GM10248 (cell line): ENCODE data around the gene CACNB4.
A peak's percentile ranks its signal among the peaks of the same experiment; 100 is the strongest.

Experiments used
- CTCF ChIA-PET: fragments of 300-600 bp; sonication (Branson Sonifier 250); formaldehyde crosslinking; extraction: SDS; loops from one replicate; lab custom pipeline; 2021; ENCODE audit warnings: antibody characterized with exemption; lab: Yijun Ruan, JAX
- POLR2A ChIA-PET: fragments of 350-650 bp; sonication (Branson Sonifier 250); formaldehyde crosslinking; extraction: SDS; loops from one replicate; lab custom pipeline; 2020; ENCODE audit warnings: antibody characterized with exemption; lab: Yijun Ruan, JAX
- DNase-seq: peaks from one replicate; pipeline ENCODE4 v3.0.0; 2012; ENCODE audit errors: extremely low spot score
- TF ChIP-seq, protein P1 (sequence below): IDR thresholded peaks from 2 replicates; pipeline ENCODE4 v1.5.1; 2012; ENCODE audit warnings: mild to moderate bottlenecking, low read depth; ENCODE audit errors: extremely low read depth, missing control alignments, control extremely low read depth

Gene CACNB4

DNA sequence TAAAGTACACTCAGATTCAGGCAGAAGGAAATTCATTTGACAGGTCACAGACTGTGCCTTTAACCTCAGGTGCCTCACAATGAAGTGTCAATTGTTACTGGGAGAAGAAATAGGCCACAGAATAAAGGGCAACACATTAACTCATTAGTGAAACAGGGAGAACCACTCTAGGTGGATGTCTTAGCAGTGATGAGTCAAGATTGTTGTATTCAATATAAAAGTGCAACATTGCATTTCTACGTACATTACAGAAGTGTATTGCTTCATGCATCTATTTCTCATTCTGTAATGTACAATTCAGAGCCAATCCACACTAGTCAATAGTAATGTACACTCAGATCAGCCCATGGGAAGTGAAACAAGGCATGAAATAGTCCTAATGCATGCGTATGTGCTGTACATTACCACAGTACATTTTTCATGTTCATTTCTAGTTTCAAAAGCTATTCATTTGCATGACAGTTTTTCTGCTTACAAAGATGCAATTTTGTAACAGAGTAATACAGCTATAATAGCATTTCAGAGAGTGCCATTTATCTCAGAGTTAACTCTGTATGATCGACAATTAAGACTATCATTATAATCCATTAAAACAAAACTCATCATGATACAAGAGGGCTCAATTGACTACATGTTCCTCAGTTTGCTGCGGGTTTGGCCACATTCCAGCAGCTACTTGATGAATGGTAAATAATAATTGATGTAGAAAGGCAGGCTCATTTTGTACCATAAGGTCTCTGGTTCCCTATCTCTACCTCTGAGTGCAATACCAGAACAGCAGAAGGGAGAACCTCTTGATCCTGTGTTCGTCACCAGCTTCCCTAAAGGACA lies 258.4 kb downstream of the CACNB4 start:
- POLR2A ChIA-PET, result interaction anchor here (0.9 to 1.9 kb wide), 2 partner anchors 12 to 22 kb away, joined by 5 to 8 read pairs; partner anchors contain the start of gene ARL5A
- peak; percentile 38 for DNase-seq
- CTCF ChIA-PET, result interaction anchor here (0.8 to 1.8 kb wide), 7 partner anchors 9 to 185 kb away, joined by 3 to 8 read pairs (median 4); partner anchors contain the start of gene ARL5A
- TF ChIP-seq, protein P1, sequence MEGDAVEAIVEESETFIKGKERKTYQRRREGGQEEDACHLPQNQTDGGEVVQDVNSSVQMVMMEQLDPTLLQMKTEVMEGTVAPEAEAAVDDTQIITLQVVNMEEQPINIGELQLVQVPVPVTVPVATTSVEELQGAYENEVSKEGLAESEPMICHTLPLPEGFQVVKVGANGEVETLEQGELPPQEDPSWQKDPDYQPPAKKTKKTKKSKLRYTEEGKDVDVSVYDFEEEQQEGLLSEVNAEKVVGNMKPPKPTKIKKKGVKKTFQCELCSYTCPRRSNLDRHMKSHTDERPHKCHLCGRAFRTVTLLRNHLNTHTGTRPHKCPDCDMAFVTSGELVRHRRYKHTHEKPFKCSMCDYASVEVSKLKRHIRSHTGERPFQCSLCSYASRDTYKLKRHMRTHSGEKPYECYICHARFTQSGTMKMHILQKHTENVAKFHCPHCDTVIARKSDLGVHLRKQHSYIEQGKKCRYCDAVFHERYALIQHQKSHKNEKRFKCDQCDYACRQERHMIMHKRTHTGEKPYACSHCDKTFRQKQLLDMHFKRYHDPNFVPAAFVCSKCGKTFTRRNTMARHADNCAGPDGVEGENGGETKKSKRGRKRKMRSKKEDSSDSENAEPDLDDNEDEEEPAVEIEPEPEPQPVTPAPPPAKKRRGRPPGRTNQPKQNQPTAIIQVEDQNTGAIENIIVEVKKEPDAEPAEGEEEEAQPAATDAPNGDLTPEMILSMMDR, result no peak

DNA sequence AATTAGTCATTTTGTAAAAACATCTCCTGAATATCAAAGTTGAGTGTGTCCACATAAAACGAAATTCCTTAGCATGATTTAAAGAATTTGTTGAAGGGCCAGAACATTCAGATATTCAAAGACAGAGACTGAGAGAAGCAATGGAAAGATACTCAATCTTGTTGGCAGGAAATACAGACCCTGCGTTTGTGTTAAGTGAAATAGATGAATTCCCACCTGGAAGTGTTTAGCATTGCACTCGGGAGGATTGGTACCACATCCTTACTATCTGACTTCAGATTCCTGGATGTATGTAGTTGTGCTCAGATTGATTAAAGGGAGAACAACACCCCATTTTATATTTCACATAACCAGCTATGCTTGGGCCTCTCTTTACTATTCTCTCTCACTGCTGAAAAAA lies 260.9 kb downstream of the CACNB4 start:
- ChIA-PET CTCF (interaction anchor here (1.2 kb wide), 1 partner anchor 9 kb away, joined by 3 read pairs; no protein-coding TSS in a partner anchor), POLR2A (no interaction called here)
- DNase-seq, result no peak
- TF ChIP-seq, protein P1, result no peak

DNA sequence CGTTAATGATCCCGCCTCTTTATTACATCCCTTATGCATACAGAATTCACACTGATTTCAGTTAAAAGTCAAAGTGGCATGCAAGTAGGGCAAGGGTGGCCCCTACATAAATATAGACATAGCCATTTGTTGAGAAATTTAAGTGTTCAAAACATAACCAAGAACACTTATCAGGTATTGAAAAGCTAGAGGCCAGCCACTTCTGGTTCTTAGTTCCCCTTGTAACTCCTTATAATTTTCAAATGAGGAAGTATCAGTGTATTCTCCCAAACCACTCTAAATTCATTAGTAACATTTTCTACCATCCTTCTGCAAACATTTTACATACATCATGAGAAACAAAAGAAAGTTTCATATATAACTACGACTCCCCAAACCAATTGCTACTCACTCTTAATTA lies 264.9 kb downstream of the CACNB4 start:
- POLR2A ChIA-PET, result no interaction called here
- TF ChIP-seq, protein P1, result no peak
- CTCF ChIA-PET, result interaction anchor here (1.1 to 2.1 kb wide), 2 partner anchors 9 to 191 kb away, joined by 5 to 6 read pairs; no protein-coding TSS in a partner anchor
- no peak for DNase-seq

DNA sequence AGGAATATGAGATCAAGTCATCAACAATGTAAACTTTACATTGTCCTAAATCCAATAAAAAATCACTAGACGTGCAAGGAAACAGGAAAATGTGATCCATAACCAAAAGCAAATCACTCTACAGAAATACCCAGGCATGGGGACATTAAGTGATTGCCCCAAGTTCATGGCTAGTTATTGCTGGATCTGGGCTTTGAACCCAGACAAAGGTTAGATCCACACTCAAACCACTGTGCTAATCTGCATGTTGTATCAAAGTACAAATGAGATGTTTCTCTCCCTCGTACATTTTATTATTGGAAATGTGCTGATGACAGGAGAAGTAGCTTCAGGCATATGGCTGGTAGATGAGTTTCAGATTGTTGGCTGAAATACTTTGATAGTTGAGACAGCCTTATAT lies 267.9 kb downstream of the CACNB4 start:
- TF ChIP-seq, protein P1, result no peak
- DNase-seq, result no peak
- ChIA-PET CTCF (interaction anchor here (0.8 to 2.3 kb wide), 4 partner anchors 10 to 30 kb away, joined by 3 to 6 read pairs (median 4); no protein-coding TSS in a partner anchor), POLR2A (no interaction called here)

DNA sequence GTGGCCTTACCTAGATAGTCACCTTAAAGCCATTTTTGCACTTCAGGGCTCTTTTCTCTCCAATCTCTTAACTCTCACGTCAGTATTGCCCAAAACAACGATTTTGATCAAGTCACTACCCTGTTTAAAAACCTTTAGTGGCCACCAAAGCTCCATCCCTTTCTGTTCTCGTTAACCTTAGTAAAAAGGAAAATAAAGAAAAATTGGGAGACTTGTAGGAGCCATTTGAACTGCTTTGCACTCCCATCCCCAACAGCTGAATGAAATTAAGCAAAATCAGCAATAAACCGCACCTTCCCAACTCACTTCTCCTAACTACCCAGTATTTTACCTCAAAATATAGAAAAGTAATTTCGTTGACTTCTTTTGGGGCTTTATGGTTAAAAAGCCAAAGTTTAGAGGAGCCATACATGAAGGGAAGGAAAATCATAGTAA lies 269.9 kb downstream of the CACNB4 start:
- DNase-seq, result no peak
- TF ChIP-seq, protein P1, result no peak
- ChIA-PET POLR2A (interaction anchor here (0.5 to 1.4 kb wide), 3 partner anchors 12 to 224 kb away, joined by 4 to 8 read pairs (median 5); no protein-coding TSS in a partner anchor), CTCF (interaction anchor here (0.8 to 2.4 kb wide), 7 partner anchors 9 to 197 kb away, joined by 3 to 6 read pairs (median 3); no protein-coding TSS in a partner anchor)

DNA sequence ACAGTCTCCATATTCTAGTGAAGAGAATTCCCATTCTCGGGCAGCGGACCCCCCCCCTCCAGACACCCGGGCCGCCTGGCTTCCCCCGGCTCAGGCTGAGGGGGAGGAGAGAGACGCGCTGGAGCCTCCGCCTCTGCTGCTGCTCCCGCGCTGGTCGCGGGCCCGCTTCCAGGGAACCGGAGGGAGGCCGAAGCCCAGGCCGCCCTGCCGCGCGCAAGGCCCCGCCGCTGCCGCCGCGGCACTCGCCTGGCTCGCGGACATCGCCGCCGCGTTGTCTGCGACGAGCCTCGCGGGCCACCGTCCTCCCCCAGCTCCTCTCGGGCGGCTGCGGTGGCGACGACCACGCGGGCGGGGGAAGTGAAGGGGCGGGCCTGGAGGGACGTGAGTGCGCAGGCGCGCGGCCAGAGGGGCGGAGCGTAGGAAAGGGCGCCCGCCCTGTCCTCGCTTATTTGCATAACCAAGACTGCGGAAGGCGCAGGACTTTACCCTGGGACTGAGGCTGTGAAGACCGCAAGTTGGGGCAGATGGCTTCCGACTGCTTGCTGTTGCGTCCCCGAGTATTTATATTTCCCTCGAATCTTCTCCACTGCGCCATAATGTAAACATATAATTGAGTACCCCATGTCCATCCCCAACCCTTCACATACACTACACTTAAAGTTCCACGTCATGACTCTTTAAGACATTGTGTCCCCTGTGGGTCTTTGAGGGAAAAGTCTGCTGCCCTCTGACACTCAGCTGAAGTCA lies 270.5 kb downstream of the CACNB4 start, which contains the start of gene ARL5A:
Gene ARL5A, minus strand, starts transcription at position 279 of the 747 bp plus-strand sequence. Its CDS starts 245 bp downstream, at position 34.
- CTCF ChIA-PET, result interaction anchor here (0.8 to 2.4 kb wide), 8 partner anchors 10 to 197 kb away, joined by 3 to 6 read pairs (median 3); no protein-coding TSS in a partner anchor
- POLR2A ChIA-PET, result interaction anchor here (0.5 to 1.4 kb wide), 4 partner anchors 13 to 567 kb away, joined by 3 to 8 read pairs (median 4); partner anchors contain the start of gene RBM43
- TF ChIP-seq, protein P1, result no peak

More for the DNA sequence above, 270.5 kb downstream of the CACNB4 start, which contains the start of gene ARL5A:
- DNase-seq, result peak; percentile 98
